Hematopoietic multipotent progenitor cell treated with erythropoietin and hydrocortisone succinate and interleukin-3 and kit ligand, for 4 days (in vitro differentiated cells): ENCODE data around the gene SHE.

Source experiments
- DNase-seq: peaks from one replicate; pipeline ENCODE4 v3.0.0-alpha.2; 2015

Gene SHE

DNA sequence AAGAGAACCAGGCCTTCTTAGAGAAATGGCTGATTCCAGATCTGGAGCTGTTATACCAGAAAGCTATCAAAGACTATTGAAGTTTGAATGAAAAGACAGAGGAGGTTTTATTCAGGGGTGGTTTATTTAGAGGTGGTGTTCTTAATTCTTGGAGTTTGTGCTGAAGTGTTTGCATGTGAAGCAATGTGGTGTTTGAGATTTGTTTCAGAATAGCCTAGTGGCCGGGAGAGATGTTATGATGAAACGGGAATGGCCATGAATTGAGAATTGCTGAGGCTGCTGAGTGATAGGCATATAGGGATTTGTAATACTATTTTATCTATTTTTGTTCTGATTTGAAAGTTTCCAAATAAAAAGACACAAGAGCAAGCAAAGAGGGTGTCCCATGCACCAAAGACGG lies 10.5 kb upstream of the SHE start:
- DNase-seq, result no peak

GRCh38 chr1:154503898-154504297 lies 1.7 kb upstream of the SHE start:
- no peak for DNase-seq

DNA sequence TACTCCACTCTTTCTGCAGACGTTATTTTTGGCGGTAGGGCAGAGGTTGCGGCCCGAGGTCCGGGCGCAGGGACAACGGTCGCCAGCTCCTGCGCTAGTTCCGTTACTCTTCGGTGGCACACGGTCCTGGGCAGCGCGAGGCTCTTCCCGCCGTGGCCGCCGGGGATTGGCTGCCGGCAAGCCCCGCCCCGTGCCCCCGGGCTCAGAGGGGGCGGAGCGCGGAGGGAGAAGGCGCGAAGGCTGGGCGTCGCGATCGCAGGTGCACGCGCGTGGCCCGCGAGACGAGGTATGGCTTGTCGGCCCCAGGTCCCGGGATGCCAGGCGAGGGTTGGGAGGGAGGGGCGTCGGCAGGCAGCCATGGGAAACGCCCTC lies 518 bp upstream of the SHE start:
- DNase-seq, result peak; percentile 30

GRCh38 chr1:154501423-154502065 lies 668 bp downstream of the SHE start:
- no peak for DNase-seq

GRCh38 chr1:154500533-154500932 lies 1.7 kb downstream of the SHE start:
- DNase-seq, result no peak

DNA sequence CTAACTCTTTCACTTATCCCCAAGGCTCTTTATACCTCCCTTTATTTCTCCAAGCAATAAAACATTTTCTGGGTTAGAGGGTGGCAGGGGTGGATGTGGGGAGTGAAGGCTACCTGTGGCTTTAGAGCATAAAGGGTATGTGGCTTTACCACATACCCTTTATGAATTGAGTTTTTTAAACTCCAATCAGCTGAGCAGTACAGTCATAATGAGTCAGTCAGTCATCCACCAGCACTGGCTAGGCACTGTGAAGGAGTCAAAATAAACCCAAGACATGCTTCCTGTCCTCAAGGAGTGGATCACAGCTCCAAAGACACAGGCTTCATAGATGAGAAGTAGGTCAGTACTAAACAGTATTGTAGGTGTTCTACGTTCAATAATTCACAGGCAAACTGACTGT lies 2.8 kb downstream of the SHE start:
- no peak for DNase-seq

DNA sequence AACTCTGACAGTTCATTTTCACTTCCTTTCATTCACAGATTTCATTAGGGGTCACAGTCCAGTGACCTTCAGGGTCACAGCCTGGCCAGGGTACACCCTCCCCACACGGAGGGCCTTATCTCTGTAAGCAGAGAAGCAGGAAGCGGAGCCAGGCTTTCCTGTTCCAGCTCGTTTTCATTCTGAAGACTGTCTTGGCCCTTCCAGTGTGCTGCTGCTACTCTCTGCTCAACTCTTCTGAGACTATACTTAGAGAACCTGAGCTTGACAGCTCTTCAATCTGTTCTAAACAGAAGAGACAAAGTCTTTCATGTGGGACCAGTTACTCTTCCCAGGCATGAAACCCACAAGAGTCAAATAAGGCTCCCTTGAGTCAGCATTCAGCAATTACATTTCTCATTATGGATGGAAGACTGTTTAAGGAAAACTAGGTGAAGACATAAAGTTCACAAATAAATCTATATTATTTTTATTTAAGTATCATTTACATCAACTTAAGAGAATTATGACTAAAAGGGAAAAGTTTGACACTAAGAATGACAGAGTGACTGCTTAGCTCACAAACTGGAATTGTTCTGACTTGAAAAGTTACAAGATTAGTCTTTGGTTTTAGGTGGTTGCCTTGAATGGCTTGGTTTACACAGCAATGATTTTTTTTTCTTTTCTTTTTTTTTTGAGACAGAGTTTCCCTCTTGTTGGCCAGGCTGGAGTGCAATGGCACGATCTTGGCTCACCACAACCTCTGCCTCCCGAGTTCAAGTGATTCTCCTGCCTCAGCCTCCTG lies 5.0 kb downstream of the SHE start:
- peak; percentile 87 for DNase-seq

- no peak for DNase-seq
Measured at GRCh38 chr1:154496383-154496782, 5.8 kb downstream of the SHE start.

- DNase-seq, result no peak
Measured at GRCh38 chr1:154495496-154496273, 6.5 kb downstream of the SHE start.

DNA sequence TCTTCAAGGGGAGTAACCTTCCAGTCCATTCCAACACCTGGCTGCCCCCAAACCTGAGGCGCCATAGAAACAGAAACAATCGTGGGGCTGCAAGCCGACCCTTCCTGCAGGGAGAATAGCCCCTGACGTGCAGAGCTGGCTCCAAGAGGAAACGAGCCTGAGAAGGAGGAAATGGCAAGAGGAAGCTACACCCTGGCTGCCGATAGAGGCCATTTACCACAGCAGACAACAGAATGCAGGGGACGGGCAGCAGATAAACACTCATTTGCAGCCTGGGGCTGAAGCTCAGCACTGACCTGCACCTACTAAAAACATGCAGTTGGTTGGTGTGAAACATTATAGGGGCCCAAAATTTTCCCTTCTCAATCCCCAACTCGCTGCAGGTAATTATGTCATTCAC lies 8.9 kb downstream of the SHE start:
- DNase-seq, result peak; percentile 77

- DNase-seq, result no peak
Measured at GRCh38 chr1:154492115-154492514, 10.1 kb downstream of the SHE start.

GRCh38 chr1:154490317-154490716 lies 11.9 kb downstream of the SHE start:
- peak; percentile 71 for DNase-seq

GRCh38 chr1:154489695-154490274 lies 12.4 kb downstream of the SHE start:
- no peak for DNase-seq

- DNase-seq, result no peak
Measured at GRCh38 chr1:154488922-154489321, 13.3 kb downstream of the SHE start.

GRCh38 chr1:154486756-154487155 lies 15.5 kb downstream of the SHE start:
- peak; percentile 54 for DNase-seq

GRCh38 chr1:154485910-154486496 lies 16.2 kb downstream of the SHE start:
- no peak for DNase-seq

DNA sequence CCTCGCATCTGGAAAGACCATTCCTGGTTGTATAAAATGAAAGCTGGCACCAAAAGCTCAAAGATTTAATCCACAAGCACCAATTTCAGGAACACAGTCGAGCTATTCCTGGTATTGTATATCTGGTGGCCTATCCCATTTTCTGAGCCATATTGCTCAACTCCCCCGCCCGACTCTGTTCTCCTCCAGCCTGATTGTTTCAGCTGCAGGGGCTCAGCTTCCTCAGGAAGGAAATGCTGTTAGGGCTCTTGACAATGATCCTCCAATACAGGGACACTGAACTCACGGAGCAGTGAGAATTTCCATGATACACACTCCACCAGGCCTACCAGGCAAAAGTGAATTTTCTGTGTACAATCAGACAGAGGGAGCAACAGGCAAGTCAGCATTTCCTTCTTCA lies 17.1 kb downstream of the SHE start:
- DNase-seq, result peak; percentile 37

- peak; percentile 27 for DNase-seq
Measured at GRCh38 chr1:154483941-154484803, 18.0 kb downstream of the SHE start.

GRCh38 chr1:154481053-154481452 lies 21.2 kb downstream of the SHE start:
- DNase-seq, result peak; percentile 39

GRCh38 chr1:154479764-154480421 lies 22.3 kb downstream of the SHE start:
- DNase-seq, result peak; percentile 92

GRCh38 chr1:154478639-154479038 lies 23.6 kb downstream of the SHE start:
- DNase-seq, result peak; percentile 85

DNA sequence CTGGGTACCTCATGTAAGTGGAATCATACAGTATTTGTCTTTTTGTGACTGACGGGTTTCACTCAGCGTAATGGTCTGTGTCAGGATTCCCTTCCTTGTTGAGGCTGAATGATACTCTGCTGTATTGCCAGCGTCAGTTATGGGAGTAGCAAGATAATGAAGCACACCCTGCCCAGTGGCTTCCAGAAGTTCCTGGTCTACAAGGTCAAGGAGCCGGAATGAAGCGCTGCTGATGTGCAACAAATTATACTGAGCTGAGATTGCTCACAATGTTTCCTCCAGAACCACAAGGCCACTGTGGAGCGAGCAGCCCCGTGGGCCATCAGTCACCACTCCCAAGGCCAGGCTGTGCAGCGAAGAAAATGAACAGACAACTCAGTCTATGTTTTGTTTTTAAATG lies 24.2 kb downstream of the SHE start:
- no peak for DNase-seq
